ENCODE results near the gene PTPRG. TPM values are rescaled to one million over a fixed set of nuclear protein-coding genes. Genes with fewer than 3 reads are reported as not detected.

PTPRG gene
- total RNA-seq, 1 experiment from 2014 or later, result 69.3 TPM

DNA sequence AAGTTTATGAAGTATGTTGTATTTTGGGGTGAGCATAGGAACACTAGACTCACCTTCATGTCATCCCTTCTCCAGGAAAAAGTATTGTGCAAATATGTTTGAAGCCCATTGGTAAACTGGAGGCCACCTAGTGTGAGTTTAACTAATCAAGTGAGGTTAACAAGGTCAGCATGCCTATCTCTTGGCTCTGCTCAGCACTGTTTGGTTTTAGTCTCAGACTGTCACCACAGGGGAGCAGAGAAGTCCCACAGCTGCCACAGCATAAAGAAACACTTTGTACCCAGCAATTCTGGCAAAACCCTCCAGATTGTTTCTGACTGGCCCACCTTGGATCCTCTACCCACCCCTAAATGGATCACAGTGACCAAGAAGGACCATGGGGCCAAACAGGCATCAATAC, 659.2 kb downstream of the PTPRG start:
- no peak overlapping the region for H3K23ac ChIP-seq (ENCODE audit: insufficient read length, low read depth, low read length)
- H3K23me2 ChIP-seq (ENCODE audit: insufficient read length, low read depth, low read length, poor library complexity, severe bottlenecking), result no peaks in the 10 kb centered on the region
- H3T11ph ChIP-seq (ENCODE audit: low read length), result no peak overlapping the region
- H3K4me1 ChIP-seq (ENCODE audit: insufficient read depth, low read length), result no peaks in the 10 kb centered on the region
- no peak overlapping the region for H3K4ac ChIP-seq (ENCODE audit: low read depth, low read length)
- no peak overlapping the region for H2BK120ac ChIP-seq (ENCODE audit: low read depth, low read length, poor library complexity, severe bottlenecking)
- no peak overlapping the region for H4K5ac ChIP-seq (ENCODE audit: insufficient read length, low read depth, low read length)
- no peak overlapping the region for H2BK20ac ChIP-seq (ENCODE audit: low read depth, low read length, poor library complexity, severe bottlenecking)
- Mint-ChIP-seq H3K27ac (no peak overlapping the region), H3K36me3 (ENCODE audit: insufficient read depth in 1 of 3, low read depth in 3 of 3) (peaks cover 15 to 34% (median 15%) of the 10 kb centered on the region in 3 experiments; a peak in 6 of 7 replicates), H3K9me3 (no peaks in the 10 kb centered on the region), H3K27me3 (ENCODE audit: low read depth) (no peaks in the 10 kb centered on the region), H3K4me3 (no peak overlapping the region), H3K4me1 (peaks cover 9 to 22% of the 10 kb centered on the region in 2 experiments)
- H2AK5ac ChIP-seq (ENCODE audit: insufficient read length, low read length), result no peak overlapping the region
- no peaks in the 10 kb centered on the region for H3K9me3 ChIP-seq (ENCODE audit: control insufficient read depth, low read depth, low read length)
- H2BK12ac ChIP-seq (ENCODE audit: insufficient read length, low read depth, low read length), result no peak overlapping the region
- DNase-seq, result no peak
- H3K4me2 ChIP-seq (ENCODE audit: insufficient read depth, insufficient read length, low read length), result no peak overlapping the region
- TF ChIP-seq, protein P1, sequence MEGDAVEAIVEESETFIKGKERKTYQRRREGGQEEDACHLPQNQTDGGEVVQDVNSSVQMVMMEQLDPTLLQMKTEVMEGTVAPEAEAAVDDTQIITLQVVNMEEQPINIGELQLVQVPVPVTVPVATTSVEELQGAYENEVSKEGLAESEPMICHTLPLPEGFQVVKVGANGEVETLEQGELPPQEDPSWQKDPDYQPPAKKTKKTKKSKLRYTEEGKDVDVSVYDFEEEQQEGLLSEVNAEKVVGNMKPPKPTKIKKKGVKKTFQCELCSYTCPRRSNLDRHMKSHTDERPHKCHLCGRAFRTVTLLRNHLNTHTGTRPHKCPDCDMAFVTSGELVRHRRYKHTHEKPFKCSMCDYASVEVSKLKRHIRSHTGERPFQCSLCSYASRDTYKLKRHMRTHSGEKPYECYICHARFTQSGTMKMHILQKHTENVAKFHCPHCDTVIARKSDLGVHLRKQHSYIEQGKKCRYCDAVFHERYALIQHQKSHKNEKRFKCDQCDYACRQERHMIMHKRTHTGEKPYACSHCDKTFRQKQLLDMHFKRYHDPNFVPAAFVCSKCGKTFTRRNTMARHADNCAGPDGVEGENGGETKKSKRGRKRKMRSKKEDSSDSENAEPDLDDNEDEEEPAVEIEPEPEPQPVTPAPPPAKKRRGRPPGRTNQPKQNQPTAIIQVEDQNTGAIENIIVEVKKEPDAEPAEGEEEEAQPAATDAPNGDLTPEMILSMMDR (conservative IDR thresholded peaks at IDR 0.05), result no peak
- H3K27me3 ChIP-seq (ENCODE audit: insufficient read depth, low read length), result no peaks in the 10 kb centered on the region
- no peak overlapping the region for H3K9ac ChIP-seq (ENCODE audit: extremely low read depth, insufficient read length, low read length)
- H3K18ac ChIP-seq (ENCODE audit: insufficient read length, low read depth, low read length), result no peak overlapping the region
- no peaks in the 10 kb centered on the region for H3K79me1 ChIP-seq (ENCODE audit: insufficient read depth, low read depth, low read length, poor library complexity, severe bottlenecking)
- no peak overlapping the region for H2BK5ac ChIP-seq (ENCODE audit: insufficient read length, low read length)
- no peak overlapping the region for H4K91ac ChIP-seq (ENCODE audit: insufficient read length, low read depth, low read length)
- no peak overlapping the region for H3K27ac ChIP-seq (ENCODE audit: insufficient read length, low read depth, low read length)
- no peak overlapping the region for H3K14ac ChIP-seq (ENCODE audit: insufficient read depth, low read length)
- H3K79me2 ChIP-seq (ENCODE audit: insufficient read depth, low read length), result no peaks in the 10 kb centered on the region
- H3K56ac ChIP-seq (ENCODE audit: insufficient read length, low read depth, low read length), result no peak overlapping the region
- H2AFZ ChIP-seq (ENCODE audit: low read length), result no peak overlapping the region
- no peaks in the 10 kb centered on the region for H4K20me1 ChIP-seq (ENCODE audit: control insufficient read depth, insufficient read depth, insufficient read length)
- H4K8ac ChIP-seq (replicated peaks; ENCODE audit: insufficient read length, low read depth, low read length), result no peak overlapping the region
- no peak overlapping the region for H2BK15ac ChIP-seq (ENCODE audit: low read depth, low read length)
